HG03159 (cell line): ENCODE data around the gene SPNS2.

Source experiments
- ATAC-seq: cut with Tn5 transposase; IDR thresholded peaks from one replicate; pipeline ENCODE4 v1.9.1; 2021; ENCODE audit warnings: mild to moderate bottlenecking, moderate library complexity; ENCODE audit not compliant: unreplicated experiment

SPNS2 gene

GRCh38 chr17:4536742-4537411, 38.2 kb downstream of the SPNS2 start:
- no peak for ATAC-seq

- no peak for ATAC-seq
Measured at GRCh38 chr17:4537451-4538235, 39.0 kb downstream of the SPNS2 start.

GRCh38 chr17:4538236-4539002, 39.7 kb downstream of the SPNS2 start:
- ATAC-seq: no peak

- ATAC-seq: no peak
Measured at GRCh38 chr17:4539025-4539424, 40.3 kb downstream of the SPNS2 start.

GRCh38 chr17:4539576-4540223, 41.0 kb downstream of the SPNS2 start:
- ATAC-seq: no peak

- ATAC-seq: no peak
Measured at GRCh38 chr17:4540224-4540651, 41.6 kb downstream of the SPNS2 start.

- ATAC-seq: no peak
Measured at GRCh38 chr17:4540687-4541327, 42.1 kb downstream of the SPNS2 start.

- no peak for ATAC-seq
Measured at GRCh38 chr17:4541328-4542002, 42.8 kb downstream of the SPNS2 start.

- ATAC-seq: no peak
Measured at GRCh38 chr17:4542003-4542725, 43.5 kb downstream of the SPNS2 start.

GRCh38 chr17:4542726-4543191, 44.1 kb downstream of the SPNS2 start:
- ATAC-seq: no peak

GRCh38 chr17:4543557-4544026, 44.9 kb downstream of the SPNS2 start:
- ATAC-seq: no peak

GRCh38 chr17:4544135-4544950, 45.7 kb downstream of the SPNS2 start:
- ATAC-seq: no peak

GRCh38 chr17:4544951-4545216, 46.2 kb downstream of the SPNS2 start:
- ATAC-seq: no peak

- ATAC-seq: no peak
Measured at GRCh38 chr17:4545217-4545951, 46.7 kb downstream of the SPNS2 start.

- no peak for ATAC-seq
Measured at GRCh38 chr17:4547118-4547906, 48.6 kb downstream of the SPNS2 start.

GRCh38 chr17:4548061-4548461, 49.4 kb downstream of the SPNS2 start:
- ATAC-seq: no peak
